ENCODE measurements around the gene SYT8. TPM values are rescaled to one million over a fixed set of nuclear protein-coding genes. Genes with fewer than 3 reads are reported as not detected.

Gene SYT8
- total RNA-seq, 2 experiments from 2014 or later, result not detected

GRCh38 chr11:1829039-1829820 is 5.6 kb upstream of the SYT8 start:
- DNase-seq, result no peak
- CTCF ChIA-PET, result interaction anchor here (1.0 to 7.8 kb wide), 6 partner anchors 122 to 322 kb away, joined by 3 to 232 read pairs (median 12); no protein-coding TSS in a partner anchor
- intact Hi-C loops (cut with micrococcal nuclease), result no loop called here
- Mint-ChIP-seq H3K9me3 (no peaks in the 10 kb centered on the region), H3K36me3 (ENCODE audit: low read depth) (no peaks in the 10 kb centered on the region), H3K27ac (no peak overlapping the region), H3K27me3 (ENCODE audit: low read depth) (peaks cover 2% of the 10 kb centered on the region), H3K4me1 (ENCODE audit: low read depth) (no peaks in the 10 kb centered on the region), H3K4me3 (no peak overlapping the region)

- H3K4me3 Mint-ChIP-seq, result no peak overlapping the region
- DNase-seq, result no peak
- H3K27me3 Mint-ChIP-seq (ENCODE audit: low read depth), result peaks cover 2% of the 10 kb centered on the region
- CTCF ChIA-PET, result interaction anchor here (0.6 to 7.8 kb wide), 8 partner anchors 21 to 322 kb away, joined by 3 to 232 read pairs (median 4); no protein-coding TSS in a partner anchor
- H3K4me1 Mint-ChIP-seq (ENCODE audit: low read depth), result no peaks in the 10 kb centered on the region
- intact Hi-C loops (cut with micrococcal nuclease), result loop anchor here (5.0 to 10.0 kb wide), 2 partner anchors 55 to 73 kb away; no protein-coding TSS in a partner anchor
- H3K9me3 Mint-ChIP-seq, result no peaks in the 10 kb centered on the region
- H3K36me3 Mint-ChIP-seq (ENCODE audit: low read depth), result no peaks in the 10 kb centered on the region
- no peak overlapping the region for H3K27ac Mint-ChIP-seq
Measured at GRCh38 chr11:1830004-1830321, 4.8 kb upstream of the SYT8 start.

- intact Hi-C loops (cut with micrococcal nuclease), result loop anchor here (5.0 to 10.0 kb wide), 2 partner anchors 54 to 73 kb away; no protein-coding TSS in a partner anchor
- Mint-ChIP-seq H3K36me3 (ENCODE audit: low read depth) (no peaks in the 10 kb centered on the region), H3K4me1 (ENCODE audit: low read depth) (no peaks in the 10 kb centered on the region), H3K27me3 (ENCODE audit: low read depth) (peaks cover 2% of the 10 kb centered on the region), H3K27ac (no peak overlapping the region), H3K4me3 (no peak overlapping the region), H3K9me3 (no peaks in the 10 kb centered on the region)
- CTCF ChIA-PET, result interaction anchor here (0.6 to 7.8 kb wide), 11 partner anchors 19 to 321 kb away, joined by 3 to 232 read pairs (median 3); partner anchors contain the start of gene LSP1
- no peak for DNase-seq
Measured at GRCh38 chr11:1830322-1831223, 4.2 kb upstream of the SYT8 start.

- no peak for DNase-seq
- Mint-ChIP-seq H3K4me3 (no peak overlapping the region), H3K9me3 (no peaks in the 10 kb centered on the region), H3K27me3 (ENCODE audit: low read depth) (peaks cover 2% of the 10 kb centered on the region), H3K36me3 (ENCODE audit: low read depth) (no peaks in the 10 kb centered on the region), H3K4me1 (ENCODE audit: low read depth) (no peaks in the 10 kb centered on the region), H3K27ac (no peak overlapping the region)
- CTCF ChIA-PET, result interaction anchor here (0.7 to 7.8 kb wide), 18 partner anchors 18 to 322 kb away, joined by 3 to 232 read pairs (median 6); partner anchors contain the start of genes KRTAP5-6, LSP1 and TNNT3
- intact Hi-C loops (cut with micrococcal nuclease), result loop anchor here (1.0 to 10.0 kb wide), 4 partner anchors 53 to 178 kb away; no protein-coding TSS in a partner anchor
Measured at GRCh38 chr11:1831338-1832210, 3.2 kb upstream of the SYT8 start.

- Mint-ChIP-seq H3K27ac (no peak overlapping the region), H3K9me3 (no peaks in the 10 kb centered on the region)
- CTCF ChIA-PET, result interaction anchor here (0.5 to 7.8 kb wide), 38 partner anchors 10 to 324 kb away, joined by 3 to 232 read pairs (median 5); partner anchors contain the start of genes DUSP8, KRTAP5-6, LSP1 and TNNT3
Measured at GRCh38 chr11:1832211-1832919, 2.4 kb upstream of the SYT8 start.

GRCh38 chr11:1832920-1833295 is 1.9 kb upstream of the SYT8 start:
- no peaks in the 10 kb centered on the region for H3K9me3 Mint-ChIP-seq
- peaks cover 2% of the 10 kb centered on the region for H3K27me3 Mint-ChIP-seq (ENCODE audit: low read depth)
- no peak for DNase-seq
- no peak overlapping the region for H3K27ac Mint-ChIP-seq
- CTCF ChIA-PET, result interaction anchor here (0.5 to 7.8 kb wide), 39 partner anchors 10 to 324 kb away, joined by 3 to 232 read pairs (median 5); partner anchors contain the start of genes DUSP8, KRTAP5-6, LSP1 and TNNT3
- no peak overlapping the region for H3K4me3 Mint-ChIP-seq
- H3K4me1 Mint-ChIP-seq (ENCODE audit: low read depth), result no peaks in the 10 kb centered on the region
- intact Hi-C loops (cut with micrococcal nuclease), result loop anchor here (1.0 to 10.0 kb wide), 4 partner anchors 52 to 180 kb away; no protein-coding TSS in a partner anchor
- no peaks in the 10 kb centered on the region for H3K36me3 Mint-ChIP-seq (ENCODE audit: low read depth)

More at GRCh38 chr11:1832211-1832919, 2.4 kb upstream of the SYT8 start:
- no peak overlapping the region for H3K4me3 Mint-ChIP-seq
- no peaks in the 10 kb centered on the region for H3K36me3 Mint-ChIP-seq (ENCODE audit: low read depth)
- no peaks in the 10 kb centered on the region for H3K4me1 Mint-ChIP-seq (ENCODE audit: low read depth)
- H3K27me3 Mint-ChIP-seq (ENCODE audit: low read depth), result peaks cover 2% of the 10 kb centered on the region
- DNase-seq, result peak; percentile 64
- intact Hi-C loops (cut with micrococcal nuclease), result loop anchor here (1.0 to 10.0 kb wide), 4 partner anchors 52 to 179 kb away; no protein-coding TSS in a partner anchor

GRCh38 chr11:1834062-1834610 is 654 bp upstream of the SYT8 start:
- Mint-ChIP-seq H3K36me3 (ENCODE audit: low read depth) (no peaks in the 10 kb centered on the region), H3K4me3 (no peak overlapping the region), H3K9me3 (no peaks in the 10 kb centered on the region), H3K27ac (no peak overlapping the region), H3K27me3 (ENCODE audit: low read depth) (no peaks in the 10 kb centered on the region), H3K4me1 (ENCODE audit: low read depth) (no peaks in the 10 kb centered on the region)
- no peak for DNase-seq
- CTCF ChIA-PET, result interaction anchor here (0.6 to 7.8 kb wide), 22 partner anchors 12 to 323 kb away, joined by 3 to 232 read pairs (median 8); partner anchors contain the start of genes LSP1 and TNNT3
- intact Hi-C loops (cut with micrococcal nuclease), result loop anchor here (5.0 to 10.0 kb wide), 2 partner anchors 51 to 77 kb away; no protein-coding TSS in a partner anchor

GRCh38 chr11:1835671-1836010 is 851 bp downstream of the SYT8 start:
- intact Hi-C loops (cut with micrococcal nuclease), result loop anchor here (10.0 kb wide), 1 partner anchor 49 kb away; no protein-coding TSS in a partner anchor
- Mint-ChIP-seq H3K27me3 (ENCODE audit: low read depth) (no peaks in the 10 kb centered on the region), H3K36me3 (ENCODE audit: low read depth) (no peaks in the 10 kb centered on the region), H3K9me3 (no peaks in the 10 kb centered on the region), H3K27ac (no peak overlapping the region), H3K4me1 (ENCODE audit: low read depth) (no peaks in the 10 kb centered on the region), H3K4me3 (no peak overlapping the region)
- DNase-seq, result no peak
- CTCF ChIA-PET, result interaction anchor here (1.6 to 7.8 kb wide), 4 partner anchors 47 to 183 kb away, joined by 7 to 232 read pairs (median 28); no protein-coding TSS in a partner anchor

- no peak overlapping the region for H3K27ac Mint-ChIP-seq
- H3K4me3 Mint-ChIP-seq, result no peak overlapping the region
- H3K4me1 Mint-ChIP-seq (ENCODE audit: low read depth), result no peaks in the 10 kb centered on the region
- H3K36me3 Mint-ChIP-seq (ENCODE audit: low read depth), result no peaks in the 10 kb centered on the region
- DNase-seq, result no peak
- CTCF ChIA-PET, result interaction anchor here (0.5 to 7.8 kb wide), 8 partner anchors 46 to 313 kb away, joined by 3 to 232 read pairs (median 6); no protein-coding TSS in a partner anchor
- no peaks in the 10 kb centered on the region for H3K9me3 Mint-ChIP-seq
- H3K27me3 Mint-ChIP-seq (ENCODE audit: low read depth), result no peaks in the 10 kb centered on the region
- intact Hi-C loops (cut with micrococcal nuclease), result loop anchor here (10.0 kb wide), 1 partner anchor 49 kb away; no protein-coding TSS in a partner anchor
Measured at GRCh38 chr11:1836011-1836945, 1.5 kb downstream of the SYT8 start.

Data from activated naive CD4-positive, alpha-beta T cell treated with anti-CD3 and anti-CD28 coated beads for 36 hours (primary cell).